Measurements from ENCODE around the gene STK32A.
A peak's percentile ranks its signal among the peaks of the same experiment; 100 is the strongest.

GRCh38 chr5:147188200-147189108, 46.4 kb upstream of the STK32A start:
- peak; percentile 79 for TF ChIP-seq CTCF (conservative IDR thresholded peaks at IDR 0.05; ENCODE audit: low read depth, low read length)
- no peak for TF ChIP-seq EZH2 (IDR thresholded peaks at IDR 0.05; ENCODE audit: low read length, unreplicated experiment)
